ENCODE results near the gene SPHKAP.

- TF ChIP-seq CTCF (IDR thresholded peaks at IDR 0.05): no peak
- TF ChIP-seq POLR2A (IDR thresholded peaks at IDR 0.05): no peak
Observed at GRCh38 chr2:228059735-228060134, 121.8 kb downstream of the SPHKAP start.

Measured in testis (tissue), 2 donors.